COLO829 (cell line): ENCODE measurements around the gene ZNF511.
A peak's percentile ranks its signal among the peaks of the same experiment; 100 is the strongest.
"Not testable (repeated sequence)": the region's sequence is repeated elsewhere in the genome, so short reads cannot be mapped to it uniquely, and the experiment has no call there.

Experiments
- DNase-seq: peaks from one replicate; pipeline ENCODE4 v3.0.0; 2012; ENCODE audit warnings: low spot score

Gene ZNF511, protein sequence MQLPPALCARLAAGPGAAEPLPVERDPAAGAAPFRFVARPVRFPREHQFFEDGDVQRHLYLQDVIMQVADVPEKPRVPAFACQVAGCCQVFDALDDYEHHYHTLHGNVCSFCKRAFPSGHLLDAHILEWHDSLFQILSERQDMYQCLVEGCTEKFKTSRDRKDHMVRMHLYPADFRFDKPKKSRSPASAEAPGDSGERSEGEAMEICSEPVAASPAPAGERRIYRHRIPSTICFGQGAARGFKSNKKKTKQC

DNA sequence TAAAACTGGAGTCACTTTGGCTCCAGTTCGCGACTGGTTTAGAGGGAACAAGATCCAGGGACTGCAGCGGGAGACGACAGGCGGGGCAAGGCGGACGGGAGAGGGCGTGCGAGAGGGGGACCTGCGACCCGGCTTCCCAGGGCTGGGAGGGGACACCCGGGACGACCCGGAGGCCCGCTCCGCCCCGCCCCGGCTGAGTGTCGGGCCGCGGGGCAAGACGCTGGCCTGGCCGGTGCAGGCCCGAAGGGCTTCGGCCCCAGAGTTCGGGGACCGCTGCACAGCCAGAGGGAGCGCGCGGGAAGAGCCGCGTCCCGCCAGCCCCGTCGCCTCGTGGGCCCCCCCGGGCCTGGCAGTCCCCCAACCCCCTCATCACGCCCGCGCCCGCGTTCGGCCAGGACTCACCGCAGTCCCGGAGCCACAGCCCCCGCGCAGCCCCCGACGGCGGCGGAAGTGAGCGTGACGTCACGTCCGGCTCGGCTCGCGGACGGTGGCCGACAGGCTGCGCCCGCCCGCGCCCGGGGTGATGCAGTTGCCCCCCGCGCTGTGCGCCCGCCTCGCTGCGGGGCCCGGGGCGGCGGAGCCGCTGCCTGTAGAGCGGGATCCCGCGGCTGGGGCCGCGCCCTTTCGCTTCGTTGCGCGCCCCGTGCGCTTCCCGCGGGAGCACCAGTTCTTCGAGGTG is at the start of gene ZNF511, which contains the start of gene TUBGCP2:
Gene ZNF511, plus strand, starts transcription at position 494 of the 679 bp plus-strand sequence. Its CDS starts 30 bp downstream, at position 524.
Gene TUBGCP2, minus strand, starts transcription at position 452 of the 679 bp plus-strand sequence. CDS start 5,931 bp downstream, outside the sequence.
- peak; percentile 38 for DNase-seq

DNA sequence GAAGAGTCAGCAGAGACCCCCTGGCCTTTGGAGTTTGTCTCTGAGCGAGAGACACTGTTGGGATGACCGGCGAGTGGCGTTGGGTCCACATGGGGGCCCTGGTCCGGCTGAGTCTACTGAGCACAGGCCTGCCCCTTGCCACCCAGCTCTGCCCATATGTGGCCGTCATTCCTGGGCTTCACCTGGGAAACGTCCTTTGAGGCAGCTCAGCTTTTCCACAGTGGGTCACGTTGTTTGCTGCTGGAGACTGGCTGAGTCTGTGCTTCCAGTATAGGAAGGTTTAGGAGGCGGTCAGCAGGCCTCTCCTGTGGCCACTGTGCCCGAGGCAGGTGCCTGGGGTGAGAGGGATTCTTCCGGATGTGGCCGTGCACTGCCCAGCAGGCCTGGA is 49.1 kb upstream of the ZNF511 start:
- no peak for DNase-seq

DNA sequence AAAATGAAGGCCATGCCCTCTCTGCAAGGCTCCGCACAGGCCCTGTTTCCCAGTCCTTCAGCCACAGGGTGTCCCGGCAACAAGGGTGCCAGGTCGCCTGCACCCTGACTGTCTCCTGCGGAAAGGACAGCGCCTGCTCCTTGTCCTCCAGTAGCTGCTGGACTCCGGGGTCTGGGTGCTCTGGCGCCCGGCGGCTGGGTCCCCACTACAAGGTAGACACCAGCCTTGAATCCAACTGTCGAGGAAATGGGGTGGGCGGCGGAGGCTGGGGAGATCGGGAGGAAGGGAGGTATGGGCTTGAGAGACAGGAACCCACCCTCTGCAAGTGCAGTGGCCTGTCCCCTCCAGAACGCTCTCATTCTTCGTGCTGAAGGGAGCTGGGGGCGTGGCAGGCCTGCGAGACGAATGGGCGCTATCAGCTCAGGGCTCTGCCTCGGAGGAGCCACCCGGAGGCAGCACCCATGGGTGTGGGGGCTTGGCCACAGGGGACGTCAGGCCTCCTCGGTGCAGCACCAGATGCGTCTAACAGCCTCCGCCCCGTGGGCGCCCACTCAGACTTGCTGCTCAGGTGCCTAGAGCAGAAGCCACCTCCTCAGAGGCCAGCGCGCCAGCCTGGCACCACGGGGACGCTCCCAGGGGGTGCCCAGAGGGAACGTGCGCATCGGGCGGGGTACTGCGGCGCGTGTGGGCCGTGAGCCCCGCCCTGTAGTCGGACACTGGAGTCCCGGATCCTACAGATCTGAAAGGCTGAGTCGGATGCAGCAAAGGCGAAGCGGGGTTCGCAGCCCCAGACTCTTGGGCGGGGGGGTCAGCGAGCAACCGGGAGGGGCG is 47.6 kb upstream of the ZNF511 start:
- peak; percentile 13 for DNase-seq

DNA sequence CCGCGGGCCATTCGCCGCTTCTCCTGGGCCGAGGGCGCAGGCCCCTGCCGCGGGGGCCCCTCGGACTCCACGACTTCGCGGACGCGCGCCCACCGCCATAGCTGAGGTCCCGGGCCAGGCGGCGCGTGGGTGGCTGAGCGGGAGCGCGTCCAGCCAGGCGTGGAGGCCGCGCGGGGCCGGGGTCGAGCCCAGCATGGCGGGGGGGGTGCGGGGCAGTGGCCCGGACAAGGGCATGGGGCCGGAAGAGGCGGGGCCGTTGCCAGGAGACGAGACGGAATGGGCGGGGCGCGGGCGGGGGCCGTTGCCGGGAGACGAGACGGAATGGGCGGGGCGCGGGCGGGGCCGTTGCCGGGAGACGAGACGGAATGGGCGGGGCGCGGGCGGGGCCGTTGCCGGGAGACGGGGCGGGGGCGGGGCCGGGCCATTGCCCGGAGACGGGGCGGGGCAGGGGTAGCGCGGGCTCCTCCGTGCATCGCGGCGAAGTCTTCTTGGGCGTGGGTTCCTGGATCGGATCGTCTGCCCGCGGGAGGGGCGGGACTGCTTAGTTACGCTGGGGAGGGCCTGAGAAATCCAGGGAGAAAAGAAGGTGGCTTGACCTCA is 46.9 kb upstream of the ZNF511 start:
- peak; percentile 71 for DNase-seq

DNA sequence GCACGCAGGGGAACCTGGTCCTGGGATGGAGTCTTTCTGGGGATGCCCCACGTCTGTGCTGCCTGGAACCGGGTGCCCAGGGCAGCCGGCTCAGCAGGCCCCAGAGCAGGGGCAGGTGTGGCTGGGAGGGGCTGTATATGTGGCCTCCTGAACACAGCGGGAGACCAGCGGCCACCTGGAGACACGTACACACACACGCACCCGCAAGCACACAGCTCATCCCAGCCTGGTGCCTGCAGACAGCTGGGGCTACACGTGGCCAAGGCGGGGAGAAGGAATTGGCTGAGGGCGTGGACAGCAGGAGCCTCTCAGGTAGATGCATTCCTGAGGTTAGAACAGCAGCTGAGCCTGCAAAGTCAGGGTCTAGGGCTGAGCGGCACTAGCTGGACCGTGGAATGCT is 46.0 kb upstream of the ZNF511 start:
- no peak for DNase-seq

DNA sequence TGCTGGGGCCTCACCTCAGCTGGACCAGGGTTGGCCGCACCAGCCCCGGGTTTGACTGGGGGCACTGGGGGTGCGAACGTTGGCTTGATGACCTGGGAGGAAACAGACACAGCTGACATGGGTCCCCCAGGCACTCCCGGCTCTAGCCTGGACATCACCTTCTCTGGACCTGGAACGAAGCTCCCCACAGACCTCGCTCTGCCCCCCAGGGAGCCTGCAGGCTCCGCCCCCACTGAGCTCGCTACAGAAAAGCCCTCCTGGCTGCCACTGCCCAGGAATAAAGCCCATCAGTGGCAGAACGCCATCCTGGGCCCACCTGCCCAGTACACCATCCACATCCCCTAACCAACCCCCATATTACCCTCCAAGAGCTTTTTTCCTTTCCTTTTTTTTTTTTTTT is 45.0 kb upstream of the ZNF511 start:
- DNase-seq = no peak

DNA sequence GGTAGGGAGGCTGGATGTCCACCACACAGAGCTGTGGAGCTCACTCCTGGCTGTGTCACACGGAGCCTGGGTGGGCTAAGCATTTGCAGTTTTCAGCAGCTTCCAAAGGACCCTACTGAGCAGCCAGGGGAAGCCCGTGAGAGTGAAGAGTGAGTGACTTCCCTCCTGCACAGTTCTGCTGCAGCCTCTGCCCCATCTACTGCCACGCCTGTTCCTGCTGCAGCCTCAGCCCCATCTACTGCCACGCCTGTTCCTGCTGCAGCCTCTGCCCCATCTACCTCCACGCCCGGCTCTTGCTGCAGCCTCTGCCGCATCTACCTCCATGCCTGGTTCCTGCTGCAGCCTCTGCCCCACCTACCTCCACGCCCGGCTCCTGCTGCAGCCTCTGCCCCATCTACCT is 44.3 kb upstream of the ZNF511 start:
- no peak for DNase-seq

DNA sequence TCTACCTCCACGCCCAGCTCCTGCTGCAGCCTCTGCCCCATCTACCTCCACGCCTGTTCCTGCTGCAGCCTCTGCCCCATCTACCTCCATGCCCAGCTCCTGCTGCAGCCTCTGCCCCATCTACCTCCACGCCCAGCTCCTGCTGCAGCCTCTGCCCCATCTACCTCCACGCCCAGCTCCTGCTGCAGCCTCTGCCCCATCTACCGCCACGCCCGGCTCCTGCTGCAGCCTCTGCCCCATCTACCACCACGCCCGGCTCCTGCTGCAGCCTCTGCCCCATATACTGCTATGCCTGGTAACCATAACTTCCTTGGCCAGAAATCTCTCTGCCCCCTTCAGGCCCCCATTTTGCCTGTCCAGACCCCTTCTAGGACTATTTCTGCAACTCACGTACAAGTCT is 43.7 kb upstream of the ZNF511 start:
- DNase-seq = not testable (repeated sequence)

DNA sequence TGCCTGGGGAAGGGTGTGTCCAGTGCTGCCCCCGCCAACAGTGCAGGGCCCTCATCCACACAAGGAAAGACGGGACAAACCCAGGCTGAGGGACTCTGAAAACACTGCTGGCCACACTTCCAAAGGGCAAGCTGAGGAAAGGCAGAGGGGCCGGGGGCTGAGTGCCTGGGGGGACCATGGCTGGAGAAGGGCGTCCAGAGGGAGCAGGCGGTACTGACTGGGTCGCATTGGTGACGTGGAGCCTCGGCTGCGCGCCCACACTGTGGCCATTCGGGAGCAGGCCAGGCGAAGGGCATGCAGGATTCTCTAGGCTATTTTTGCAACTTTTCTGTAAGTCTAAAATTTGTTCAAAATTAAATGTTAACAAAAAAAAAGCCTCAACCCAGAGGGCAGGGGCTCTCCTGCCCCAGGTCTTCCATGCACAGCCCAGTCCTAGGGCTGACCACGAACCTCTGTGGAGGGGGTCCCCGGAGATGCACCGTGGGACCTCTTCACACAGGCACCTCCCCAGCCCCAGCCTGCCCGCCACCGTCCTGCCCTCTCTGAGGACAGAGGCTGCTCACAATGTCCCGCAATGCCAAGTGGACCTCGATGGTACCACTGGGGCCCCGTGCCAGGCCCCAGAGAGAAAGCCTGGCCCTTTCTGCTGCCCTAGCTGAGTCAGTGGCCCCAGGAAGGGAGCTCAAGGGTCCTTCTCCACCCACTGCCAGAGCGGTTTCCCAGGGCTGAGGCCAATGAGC is 42.5 kb upstream of the ZNF511 start:
- DNase-seq = no peak

DNA sequence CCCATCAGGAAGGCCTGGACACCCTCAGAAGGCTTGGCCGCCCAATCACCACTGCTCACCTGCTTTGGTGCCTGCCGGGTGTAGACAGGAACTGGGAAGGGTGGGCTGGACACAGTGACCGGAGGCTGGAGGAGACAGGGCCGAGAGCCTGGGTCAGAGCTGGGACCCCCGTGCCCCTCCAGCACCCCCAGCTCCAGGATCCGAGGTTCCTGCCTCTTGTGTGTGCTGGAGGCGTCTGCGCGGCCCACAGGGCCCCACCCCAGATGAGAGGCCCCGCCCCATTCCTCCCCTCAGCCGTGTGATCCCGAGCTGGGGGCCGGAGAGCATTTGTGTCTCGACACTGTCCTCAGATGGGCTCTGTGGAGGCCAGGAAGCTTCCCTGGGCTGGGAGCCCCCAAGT is 41.4 kb upstream of the ZNF511 start:
- DNase-seq = no peak

DNA sequence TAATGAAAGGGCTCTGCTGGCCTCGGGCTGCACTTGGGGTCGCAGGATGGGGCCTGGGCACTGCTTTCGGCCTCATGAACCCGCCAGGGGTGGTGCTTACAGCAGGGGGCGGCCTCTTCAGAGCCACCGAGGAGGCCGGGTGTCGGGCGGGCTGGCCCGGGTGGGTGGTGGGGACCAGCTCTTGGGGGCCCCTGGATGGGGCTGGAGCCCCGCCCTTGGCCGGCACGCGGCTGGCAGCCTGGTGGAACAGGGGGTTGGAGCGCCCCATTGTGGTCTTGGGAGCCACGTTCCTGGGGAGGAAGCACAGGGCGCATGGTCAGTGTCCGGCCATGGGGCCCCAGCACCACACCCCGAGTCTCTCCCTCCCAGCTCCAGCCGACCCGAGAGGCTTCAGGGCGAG is 40.9 kb upstream of the ZNF511 start:
- DNase-seq = no peak

DNA sequence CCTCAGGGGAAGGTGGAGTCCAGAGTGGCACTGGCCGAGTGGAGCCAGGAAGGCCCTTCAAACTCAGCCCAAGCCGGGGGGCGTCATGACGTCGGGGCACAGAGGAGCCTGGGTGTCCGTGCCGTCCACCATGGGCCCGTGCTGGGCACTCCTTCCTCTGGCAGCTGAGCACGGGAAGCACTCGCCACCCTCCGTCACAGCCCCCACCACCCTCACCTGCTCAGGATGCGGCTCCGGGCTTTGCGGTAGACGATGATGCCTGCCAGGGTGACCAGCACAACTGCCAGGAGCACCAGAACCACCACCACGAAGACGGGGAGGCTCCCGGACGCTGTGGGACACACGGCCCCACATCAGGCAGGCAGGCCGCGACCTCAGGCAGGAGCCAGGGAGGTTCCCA is 40.2 kb upstream of the ZNF511 start:
- DNase-seq = no peak

DNA sequence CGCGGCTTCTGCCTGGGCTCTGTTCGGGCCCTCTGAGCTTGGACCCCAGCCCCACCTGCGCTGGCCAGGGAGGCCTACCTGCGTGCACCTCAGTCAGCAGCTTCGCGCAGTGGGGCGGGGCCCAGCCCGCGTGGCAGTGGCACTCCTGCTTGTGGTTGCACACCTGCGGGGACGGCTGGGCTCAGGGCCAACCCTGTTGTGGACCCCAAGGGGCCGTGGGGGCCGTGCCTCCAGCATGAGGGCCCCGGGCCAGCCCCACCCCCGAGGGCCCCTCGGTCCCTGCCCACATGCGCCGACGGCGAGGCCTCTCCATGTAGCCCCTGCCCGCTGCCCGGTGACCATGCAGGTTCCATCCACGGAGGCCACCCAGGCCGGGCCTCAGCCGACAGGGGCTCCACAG is 39.3 kb upstream of the ZNF511 start:
- DNase-seq = no peak

DNA sequence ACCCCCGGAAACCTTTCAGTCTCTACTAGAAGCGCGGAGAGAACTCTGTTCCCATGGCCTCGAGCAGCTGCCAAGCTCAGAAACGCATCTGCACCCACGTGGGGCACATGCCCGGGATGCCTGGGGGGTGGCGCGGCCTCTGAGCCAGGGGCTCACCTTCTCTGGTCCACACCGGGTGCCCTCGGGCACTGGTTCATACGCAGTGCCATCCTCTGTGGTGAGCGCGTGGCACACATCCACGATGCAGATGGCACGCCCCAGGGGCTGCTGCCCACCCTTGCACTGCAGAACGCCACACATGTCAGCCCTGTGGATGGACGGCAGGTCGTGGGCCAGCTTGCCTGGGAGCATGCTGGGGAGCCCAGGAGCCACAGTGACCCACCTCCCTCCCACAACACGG is 38.5 kb upstream of the ZNF511 start:
- DNase-seq = no peak

DNA sequence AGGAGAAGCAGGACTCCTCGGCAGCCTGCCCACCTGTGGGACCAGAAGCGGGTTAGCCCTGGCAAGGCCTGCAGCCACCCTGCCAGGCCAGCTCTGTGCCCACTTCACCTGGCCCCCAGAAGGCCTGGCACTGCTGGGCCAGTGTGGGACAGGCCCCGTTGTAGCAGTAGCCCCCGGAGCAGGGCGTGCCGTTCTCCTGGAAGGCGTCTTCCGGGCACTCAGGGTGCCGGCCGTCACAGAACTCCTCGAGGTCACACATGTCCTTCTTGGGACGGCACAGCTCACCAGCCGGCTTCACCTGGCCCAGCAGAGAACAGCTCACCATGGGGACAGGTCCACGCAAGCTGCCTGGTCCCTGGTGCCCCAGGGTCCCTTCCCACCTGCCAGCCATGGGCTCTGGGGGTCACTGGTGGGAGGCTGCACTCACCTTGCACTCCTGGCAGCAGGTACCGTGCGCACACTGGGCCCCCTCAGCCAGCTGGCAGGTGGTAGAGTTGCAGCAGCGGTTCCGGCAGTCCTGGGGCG is 37.9 kb upstream of the ZNF511 start:
- no peak for DNase-seq

DNA sequence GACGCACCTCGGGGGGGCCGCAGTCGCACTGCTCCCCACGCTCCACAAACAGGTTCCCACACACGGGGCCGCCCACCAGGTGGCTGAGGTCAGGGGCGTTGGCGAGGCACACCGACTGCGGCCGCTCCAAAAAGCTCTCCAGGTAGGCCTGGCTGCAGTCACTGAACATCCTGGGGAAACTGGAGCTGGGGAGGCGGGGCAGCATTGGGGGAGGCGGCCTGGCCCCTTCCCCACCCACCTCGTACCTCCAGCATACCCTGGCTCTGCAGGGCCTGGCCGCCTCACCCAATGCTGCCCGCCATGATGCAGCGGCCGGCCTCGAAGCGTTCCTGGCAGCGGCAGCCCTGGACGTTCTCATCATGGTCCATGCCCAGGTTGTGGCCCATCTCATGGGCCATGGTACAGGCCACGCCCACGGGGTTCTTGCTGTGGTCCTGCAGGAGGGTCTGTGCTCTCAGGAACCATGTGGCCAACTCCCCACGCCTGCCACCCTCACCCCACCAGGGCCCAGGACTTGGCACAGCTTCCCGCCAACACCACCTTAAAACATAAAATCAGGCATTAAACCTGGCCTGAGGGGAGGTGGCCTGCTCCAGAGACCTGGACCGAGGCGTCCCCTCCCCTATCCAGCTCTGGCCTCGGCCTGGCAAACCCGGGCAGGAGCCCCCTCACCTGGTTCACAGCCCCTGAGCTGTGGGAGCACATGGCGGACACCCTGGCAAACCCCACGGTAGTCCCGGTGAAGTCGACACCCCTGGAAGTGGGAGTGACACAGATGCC is 37.0 kb upstream of the ZNF511 start:
- DNase-seq = no peak

DNA sequence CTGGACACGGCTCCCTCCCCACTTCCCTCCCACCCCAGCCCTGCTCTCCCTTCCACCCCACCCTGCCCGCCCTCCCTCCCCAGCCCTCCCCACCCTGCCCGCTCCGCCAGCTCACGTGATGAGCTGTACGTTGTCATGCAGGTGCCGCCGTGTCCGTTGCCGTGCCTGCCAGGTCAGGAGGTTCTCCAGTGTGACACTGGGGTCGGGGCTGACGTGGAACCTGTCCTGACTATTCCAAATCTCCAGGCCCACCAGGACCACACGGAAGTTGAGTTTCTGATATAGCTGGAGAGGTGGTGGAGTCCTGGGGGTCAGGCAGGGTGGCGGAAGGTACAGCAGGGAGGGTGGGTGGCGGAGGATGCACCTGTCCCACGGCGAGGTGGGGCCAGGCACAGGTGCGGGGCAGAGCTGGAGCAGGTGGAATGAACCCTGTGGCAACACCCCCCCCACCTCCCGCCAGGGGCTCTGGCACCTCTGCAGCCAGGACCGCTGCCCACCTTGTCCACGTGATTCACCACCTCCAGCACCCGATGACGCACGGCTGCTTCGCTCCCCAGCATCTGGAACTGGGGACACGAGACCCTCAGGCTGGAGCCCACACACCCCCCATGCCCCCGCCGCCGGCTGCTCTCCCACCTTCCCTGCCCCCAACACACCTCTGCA is 36.3 kb upstream of the ZNF511 start:
- DNase-seq = no peak

DNA sequence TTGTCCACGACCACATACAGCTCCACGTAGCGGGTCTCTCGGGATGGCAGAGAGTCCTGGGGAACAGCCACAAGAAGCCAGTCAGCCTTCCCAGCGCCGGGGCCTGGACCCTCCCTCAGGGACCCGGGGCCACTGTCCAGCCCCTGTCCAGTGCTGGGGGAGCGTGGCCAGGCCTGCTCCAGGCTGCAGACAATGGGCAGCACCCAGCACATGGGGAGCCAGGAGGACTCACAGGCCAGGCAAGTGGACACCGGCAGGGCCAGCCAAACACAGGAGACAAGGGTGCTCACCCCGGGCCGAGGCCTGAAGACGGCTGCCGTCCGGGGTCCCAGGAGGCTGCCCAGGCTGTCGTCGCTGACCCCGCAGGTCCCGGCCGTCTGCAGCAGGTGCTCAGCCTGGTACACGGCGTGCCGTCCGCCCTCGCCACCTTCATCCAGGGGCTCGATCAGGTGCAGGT is 35.7 kb upstream of the ZNF511 start:
- no peak for DNase-seq

DNA sequence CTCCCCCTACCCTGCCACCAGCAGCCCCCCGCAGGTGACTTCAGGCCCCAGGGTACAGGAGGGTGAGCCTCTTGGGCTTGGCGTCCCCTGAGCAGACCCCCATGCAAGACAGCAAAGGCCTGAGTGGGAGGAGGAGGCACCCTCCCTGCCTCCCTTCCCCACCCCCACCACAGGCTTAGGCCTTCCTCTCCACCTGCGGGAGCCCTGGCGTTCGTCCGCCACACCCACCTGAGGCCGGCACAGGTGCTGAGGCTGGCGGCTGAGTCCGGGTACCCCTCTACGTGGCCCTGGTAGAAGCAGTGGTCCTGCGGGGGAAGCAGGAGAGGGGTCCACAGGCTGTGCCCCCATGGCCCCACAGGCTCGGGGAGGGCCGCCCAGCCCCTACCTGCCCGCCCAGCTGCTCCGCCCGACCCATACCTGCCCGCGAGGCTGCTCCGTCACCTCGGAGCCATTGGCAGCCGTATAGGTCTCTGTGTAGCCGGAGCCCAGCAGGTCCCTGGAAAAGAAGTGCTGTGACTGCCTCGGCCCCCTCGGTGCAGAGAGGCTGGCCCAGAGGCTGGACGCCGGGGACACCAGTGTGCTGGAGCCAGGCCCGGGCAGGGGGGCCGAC is 35.1 kb upstream of the ZNF511 start:
- no peak for DNase-seq
